SK-N-SH (cell line): ENCODE data around the gene IGHMBP2.

ENCODE experiments used
- CTCF ChIP-seq: fragments of 200-600 bp; sonication (generic); IDR thresholded peaks from 2 replicates; pipeline ENCODE4 v1.6.1; 2017; ENCODE audit warnings: antibody characterized with exemption, mild to moderate bottlenecking, moderate library complexity
- EP300 ChIP-seq, 2 experiments: IDR thresholded peaks; 2 replicates each; pipeline versions ENCODE4 v1.4.0 to v1.6.1; 2012; ENCODE audit warnings: borderline replicate concordance in 1 of 2, low read depth in 1 of 2, low read length in 1 of 2
- FOXJ3 ChIP-seq: sonication (generic); formaldehyde crosslinking; IDR thresholded peaks from 2 replicates; pipeline ENCODE4 v1.5.1; 2020; ENCODE audit warnings: mild to moderate bottlenecking, missing genetic modification reagents
- GABPA ChIP-seq: IDR thresholded peaks from 2 replicates; pipeline ENCODE4 v1.4.0; 2012; ENCODE audit warnings: low read depth, mild to moderate bottlenecking
- RAD21 ChIP-seq: IDR thresholded peaks from 2 replicates; pipeline ENCODE4 v1.6.1; 2012; ENCODE audit warnings: mild to moderate bottlenecking, low read length

DNA sequence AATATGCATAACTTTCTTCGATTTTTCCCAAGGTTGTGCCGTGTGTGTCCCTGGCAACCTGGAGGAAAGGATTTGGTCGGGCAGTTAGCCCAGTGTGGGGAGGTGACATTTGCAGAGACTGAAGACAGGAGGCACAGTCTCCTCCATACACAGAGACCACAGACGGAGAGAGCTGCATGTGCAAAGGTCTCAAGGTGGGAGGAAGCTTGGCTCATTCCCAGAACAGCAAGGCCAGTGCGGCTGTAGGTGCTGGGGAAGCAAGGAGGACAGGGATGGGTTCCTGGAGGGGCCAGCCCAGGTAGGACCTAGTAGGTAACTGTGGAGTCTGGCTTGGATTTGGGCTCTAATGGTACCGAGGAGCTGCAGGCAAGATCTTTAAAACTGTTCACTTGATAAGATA is 41.3 kb upstream of the IGHMBP2 start:
- TF ChIP-seq CTCF (no peak), FOXJ3 (no peak), RAD21 (no peak), EP300 (IDR thresholded peaks at IDR 0.05; ENCODE audit: borderline replicate concordance in 1 of 2, low read depth in 1 of 2, low read length in 1 of 2) (no peak), GABPA (no peak)
